NCI-H345 treated with DMSO at 0.1 percent for 48 hours (cell line): ENCODE results near the gene SNIP1.
"Not testable (repeated sequence)": the region's sequence is repeated elsewhere in the genome, so short reads cannot be mapped to it uniquely, and the experiment has no call there.

Source experiments
- DNase-seq: peaks from one replicate; lab custom pipeline; 2025; ENCODE audit not compliant: unreplicated experiment; lab: John Stamatoyannopoulos, UW

The SNIP1 gene

DNA sequence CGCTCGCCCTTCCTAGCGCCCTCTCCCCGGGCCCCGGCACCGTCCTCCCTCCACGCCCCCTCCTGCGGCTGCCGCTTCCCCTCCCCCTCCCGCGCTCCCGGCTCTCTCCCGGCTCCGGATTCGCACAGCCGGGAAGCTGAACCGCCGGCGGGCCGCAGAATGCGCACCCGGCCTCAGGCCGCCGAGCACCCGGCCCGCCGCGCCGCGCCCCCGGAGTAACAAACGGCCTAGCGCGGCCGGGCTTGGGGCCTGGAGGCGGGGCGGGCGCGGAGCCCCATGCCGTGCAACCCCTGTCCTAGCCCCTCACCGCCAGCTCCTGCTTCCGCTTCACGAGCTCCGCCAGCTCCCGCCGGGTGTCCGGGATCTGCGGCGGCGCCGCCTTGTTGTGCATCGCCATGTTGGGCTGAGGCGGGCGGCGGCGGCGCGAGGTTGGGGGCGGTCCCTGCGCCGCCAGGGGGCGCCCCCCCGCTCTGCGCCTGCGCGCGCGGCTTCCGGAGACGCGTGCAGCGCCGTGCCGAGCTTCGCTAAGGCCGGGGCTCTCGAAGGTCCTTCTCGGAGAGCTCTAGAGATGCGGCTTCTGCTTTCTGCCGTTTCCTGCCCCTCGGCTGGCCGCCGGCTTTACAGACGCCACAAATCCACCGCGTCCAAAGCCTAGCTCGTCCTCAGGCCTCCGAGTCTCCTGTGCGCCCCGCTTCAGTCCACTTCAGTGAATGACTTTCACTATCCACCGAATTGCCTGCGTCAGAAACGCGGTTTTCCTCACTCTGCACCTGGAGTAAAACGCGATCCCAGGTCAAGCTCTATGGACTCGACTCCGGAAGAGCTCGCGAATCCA, 39.5 kb downstream of the SNIP1 start, which contains the start of gene MEAF6:
MEAF6 (minus strand) TSS at position 417 of the 835 bp plus-strand sequence; CDS start at position 397, 20 bp downstream.
- DNase-seq = peak; percentile 81

DNA sequence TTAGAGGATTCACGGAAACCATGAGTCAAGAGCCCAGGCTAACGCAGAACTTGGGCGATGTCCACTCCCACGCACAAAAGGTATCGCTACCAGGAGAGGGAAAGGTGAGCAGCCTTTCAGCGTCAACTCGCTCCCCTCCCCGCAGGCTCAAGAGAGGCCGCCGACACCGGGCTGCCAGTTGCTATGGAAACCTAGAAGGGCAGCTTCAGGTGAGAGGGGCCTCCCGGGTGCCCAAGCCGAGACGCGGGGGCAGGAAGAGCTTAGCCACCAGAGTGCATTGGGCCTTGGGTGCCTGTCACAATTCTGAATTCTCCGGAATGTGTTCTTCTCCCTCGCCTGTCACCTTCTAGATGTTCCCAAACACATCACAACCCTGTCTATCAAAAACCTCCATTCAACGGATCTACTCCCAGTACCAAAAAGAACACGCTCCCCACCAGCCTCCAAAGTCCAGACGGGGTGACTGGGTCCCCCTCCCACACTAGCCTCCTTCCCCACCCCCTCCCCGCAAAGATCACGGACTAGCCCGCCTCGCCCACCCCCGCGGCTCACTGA, 40.2 kb downstream of the SNIP1 start:
- peak; percentile 15 for DNase-seq

DNA sequence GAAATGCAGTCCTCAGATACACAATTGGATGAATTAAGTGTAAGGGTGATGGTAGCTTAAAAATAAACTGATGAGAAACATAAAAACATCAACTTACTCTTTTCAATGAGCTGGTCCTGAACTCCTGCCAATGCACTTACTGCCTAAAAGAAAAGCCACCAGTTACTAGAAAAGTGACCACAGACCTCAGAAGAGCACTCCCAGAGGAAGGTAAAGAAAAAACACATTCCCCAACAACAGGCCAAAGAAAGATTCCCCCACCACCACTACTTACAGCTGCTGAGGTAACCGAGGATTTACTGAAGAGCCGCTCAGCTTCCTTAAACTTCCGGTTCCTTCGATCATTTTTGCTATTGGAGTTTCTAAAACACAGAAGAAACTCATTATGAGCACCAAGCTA, 44.9 kb downstream of the SNIP1 start:
- DNase-seq = no peak

DNA sequence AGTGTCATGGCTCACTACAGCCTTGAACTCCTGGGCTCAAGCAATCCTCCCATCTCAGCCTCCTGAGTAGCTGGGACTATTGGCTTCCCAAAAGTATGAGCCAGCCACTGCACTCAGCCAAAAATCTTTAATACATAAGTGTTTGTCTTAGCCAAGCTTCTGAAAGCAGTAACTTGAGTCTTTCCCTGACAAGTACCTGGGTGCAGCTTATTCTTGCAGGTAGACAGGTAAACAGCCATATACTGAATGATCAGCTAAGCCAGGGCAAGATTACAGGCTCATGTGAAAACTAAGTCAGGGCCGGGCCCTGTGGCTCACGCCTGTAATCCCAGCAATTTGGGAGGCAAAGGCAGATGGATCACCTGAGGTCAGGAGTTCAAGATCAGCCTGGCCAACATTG, 47.4 kb downstream of the SNIP1 start:
- no peak for DNase-seq

DNA sequence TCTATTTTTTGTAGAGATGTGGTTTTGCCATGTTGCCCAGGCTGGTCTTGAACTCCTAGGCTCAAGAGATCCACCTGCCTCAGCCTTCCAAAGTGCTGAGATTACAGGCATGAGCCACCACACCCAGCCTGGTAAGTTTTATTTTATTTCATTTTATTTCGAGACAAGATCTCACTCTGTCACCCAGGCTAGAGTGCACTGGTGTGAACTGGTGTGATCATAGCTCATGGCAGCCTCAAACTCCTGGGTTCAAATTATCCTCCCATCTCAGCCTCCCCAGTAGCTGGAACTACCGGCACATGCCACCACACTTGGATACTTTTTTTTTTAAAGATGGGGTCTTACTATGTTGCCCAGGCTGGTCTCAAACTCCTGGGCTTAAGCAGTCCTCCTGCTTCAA, 51.3 kb downstream of the SNIP1 start:
- DNase-seq = not testable (repeated sequence)

DNA sequence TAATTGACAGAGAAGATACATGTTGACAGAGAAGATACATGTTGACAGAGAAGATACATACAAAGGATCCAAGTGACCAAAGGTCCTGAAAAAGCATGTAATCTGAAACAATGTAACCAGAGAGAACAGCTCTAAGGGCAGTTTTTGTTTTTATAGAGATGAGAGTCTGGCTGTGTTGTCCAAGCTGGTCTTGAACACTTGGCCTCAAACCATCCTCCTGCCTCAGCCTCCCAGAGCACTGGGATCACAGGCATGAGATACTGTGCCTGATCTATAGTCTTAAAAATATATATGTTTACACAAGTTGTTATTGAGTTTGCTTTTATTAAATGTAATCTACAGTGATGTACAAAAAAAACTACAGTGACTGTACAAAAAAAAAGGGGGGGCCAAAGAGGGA, 52.0 kb downstream of the SNIP1 start:
- DNase-seq = no peak

DNA sequence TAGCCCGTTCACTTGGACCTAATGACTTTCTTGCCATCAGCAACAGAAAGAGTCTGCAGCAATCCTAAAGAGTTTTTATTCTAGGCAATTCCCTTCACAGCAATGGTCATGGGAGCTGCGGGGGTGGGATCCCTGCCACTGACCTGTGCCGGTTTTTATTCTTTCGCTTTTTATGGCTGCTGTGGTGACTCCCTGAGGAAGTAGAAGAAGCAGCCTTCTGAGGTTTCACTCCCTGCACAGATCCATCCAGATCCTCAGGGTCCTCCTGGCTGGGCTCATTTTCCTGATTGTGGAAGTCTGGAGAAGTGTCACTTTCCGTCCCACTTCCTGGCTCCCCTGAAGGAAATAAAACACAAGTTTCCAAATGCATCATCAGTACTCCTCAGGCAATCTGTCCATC, 52.4 kb downstream of the SNIP1 start:
- DNase-seq = no peak

DNA sequence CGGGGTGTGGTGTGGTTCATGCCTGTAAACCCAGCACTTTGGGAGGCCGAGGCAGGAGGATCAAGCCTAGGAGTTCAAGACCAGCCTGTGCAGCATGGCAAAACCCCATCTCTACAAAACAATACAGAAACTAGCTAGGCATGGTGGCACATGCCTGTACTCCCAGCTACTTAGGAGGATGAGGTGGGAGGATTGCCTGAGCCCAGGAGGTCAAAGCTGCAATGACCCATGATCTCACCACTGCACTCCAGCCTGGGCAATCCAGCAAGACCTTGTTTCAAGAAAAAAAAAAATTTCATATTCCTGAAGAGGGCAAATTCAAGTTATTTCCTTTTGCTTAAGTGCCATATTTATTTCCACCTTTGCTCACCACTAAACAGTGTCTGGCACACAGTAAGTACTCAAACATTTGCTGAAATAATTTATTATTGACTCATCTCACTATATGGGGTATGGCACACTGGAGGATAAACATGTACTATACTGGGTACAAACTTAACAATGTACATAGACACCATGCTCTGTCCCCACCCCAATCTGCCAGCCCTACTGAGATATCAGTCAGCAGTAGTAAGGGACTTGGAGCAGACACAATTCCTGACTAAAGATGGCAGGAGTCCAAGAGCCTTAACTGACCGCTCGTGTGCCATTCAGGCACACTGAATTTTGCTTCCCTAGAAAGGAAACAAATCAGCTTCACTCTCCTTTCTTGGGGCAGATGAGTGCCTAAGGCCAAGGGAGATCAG, 55.0 kb downstream of the SNIP1 start:
- DNase-seq = no peak

DNA sequence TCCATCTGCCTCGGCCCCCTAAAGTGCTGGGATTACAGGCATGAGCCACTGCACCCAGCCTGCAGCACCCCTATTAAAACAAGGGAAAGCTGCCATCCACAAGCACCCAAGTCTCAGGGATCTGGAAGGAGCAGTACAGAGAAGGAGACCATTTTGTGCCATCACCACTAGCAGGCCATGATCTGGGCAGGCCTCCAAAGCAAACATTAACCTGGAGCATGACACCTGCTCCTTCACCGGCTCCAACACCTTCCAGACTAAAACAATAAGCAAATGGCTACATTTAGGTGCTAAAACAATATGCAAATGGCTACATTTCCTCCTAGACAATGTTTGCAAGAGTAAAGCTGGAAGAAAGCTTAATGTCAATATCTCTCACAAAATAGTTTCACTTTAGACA, 56.3 kb downstream of the SNIP1 start:
- peak; percentile 80 for DNase-seq

DNA sequence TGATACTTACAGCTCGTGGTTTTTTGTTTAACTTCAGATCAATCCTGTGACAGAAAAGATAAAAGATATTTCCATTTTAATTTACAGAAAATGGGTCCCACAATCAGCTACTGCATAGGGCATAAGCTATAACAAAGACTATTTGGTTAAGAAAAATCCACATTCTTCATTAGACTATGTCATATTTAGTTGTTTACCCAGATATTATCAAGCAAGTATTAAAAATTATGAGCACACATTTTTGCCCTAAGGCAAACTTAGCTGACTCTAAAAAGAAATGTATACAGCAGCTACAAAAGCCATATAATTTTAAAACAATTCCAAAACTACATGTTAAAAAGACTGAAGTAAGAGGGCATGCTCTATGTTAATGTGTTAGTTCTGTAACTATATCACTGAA, 58.2 kb downstream of the SNIP1 start:
- no peak for DNase-seq

DNA sequence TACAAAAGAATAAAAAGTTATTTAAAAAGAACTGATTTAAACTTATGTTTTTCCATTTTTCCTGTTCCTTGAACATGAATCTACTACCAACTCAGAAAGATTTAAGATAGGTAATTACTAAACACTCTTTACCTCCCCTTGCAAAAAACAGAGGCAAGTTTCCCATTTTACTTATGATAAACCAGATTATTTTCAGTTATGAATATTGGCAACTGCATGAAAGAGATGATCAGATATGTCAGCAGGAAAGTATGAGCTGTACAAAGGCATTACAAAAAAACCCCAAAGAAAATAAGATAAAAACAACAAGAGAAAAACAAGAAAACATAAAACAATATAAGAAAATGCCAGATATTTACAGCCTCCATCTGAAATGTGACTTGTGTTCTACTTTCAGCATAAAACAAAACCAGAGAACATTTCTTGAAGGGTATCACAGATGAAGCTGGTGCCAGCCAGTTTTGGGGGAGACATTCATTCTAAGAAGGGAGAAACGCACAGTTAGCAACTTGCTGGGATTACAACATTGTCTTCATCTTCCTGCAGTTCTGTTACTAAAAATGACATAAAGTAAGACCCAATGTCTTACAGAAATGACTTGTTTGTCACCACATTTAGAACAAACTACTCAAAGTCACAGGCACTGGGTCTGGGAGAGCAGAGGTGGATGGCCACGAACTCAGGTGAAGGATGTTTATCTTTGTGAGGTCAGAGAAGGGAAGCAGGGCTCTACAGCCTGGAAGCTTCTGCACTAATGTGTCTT, 60.6 kb downstream of the SNIP1 start:
- no peak for DNase-seq

DNA sequence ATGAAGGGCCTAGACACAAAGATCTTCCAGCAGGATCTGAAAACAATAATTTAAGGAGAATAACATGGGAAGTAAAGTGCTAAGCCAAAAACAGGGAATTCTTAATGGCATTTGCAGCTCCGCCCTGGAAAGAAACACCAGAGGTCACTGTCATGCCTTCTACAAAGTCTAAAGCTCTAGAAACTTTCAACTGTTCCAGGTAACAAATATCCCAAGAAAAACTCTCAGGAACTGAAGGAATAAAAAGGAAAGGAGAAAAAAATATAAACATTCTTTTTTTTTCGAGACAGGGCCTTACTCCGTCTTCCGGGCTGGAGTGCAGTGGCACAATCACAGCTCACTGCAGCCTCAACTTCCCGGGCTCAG, 66.5 kb downstream of the SNIP1 start:
- DNase-seq = no peak

DNA sequence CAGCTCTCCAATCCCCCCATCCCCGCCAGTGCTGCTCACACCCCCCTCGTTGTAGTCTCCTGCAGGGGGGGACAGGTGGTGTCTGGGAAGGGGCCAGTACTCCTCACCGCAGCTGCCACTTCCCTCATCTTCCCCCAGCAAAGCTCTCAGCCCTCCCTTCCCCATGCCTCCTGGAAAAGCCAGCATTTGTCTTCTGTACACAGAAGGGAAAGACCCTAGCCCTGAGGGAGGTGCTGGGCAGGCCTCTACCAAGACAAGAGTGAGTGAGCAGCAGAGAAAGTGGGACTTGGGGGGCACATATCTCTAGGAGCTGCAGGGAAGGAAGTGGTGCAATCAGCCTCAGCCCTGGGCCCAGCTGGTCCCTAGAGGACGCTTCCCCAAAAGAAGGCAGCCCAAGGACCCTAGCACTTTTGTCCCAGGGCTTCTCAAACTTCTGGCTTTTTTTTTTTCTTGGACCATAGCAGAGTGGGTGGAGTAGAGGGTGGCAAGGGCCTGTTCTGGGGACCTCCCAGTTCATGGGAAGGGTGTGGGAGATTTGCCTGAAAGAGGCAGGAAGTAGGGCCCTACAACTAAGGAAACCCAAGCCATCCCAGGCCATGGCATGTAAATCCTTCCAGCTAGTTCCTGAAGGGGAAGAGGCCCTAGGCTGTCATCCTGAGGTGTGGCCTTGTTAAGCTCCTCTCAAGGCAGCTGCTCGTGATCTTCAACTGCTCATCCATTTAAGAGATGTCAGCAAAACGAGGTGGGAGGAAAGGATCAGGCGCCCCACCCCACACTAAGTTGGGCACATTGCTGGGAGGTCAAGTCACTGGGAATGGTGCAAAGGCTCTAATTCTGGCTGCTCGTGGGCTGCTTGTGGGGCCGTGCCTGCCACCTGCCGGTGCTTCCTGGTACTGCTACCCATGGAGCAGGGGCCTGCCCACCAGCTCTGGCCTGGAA, 67.1 kb downstream of the SNIP1 start:
- DNase-seq = peak; percentile 49

DNA sequence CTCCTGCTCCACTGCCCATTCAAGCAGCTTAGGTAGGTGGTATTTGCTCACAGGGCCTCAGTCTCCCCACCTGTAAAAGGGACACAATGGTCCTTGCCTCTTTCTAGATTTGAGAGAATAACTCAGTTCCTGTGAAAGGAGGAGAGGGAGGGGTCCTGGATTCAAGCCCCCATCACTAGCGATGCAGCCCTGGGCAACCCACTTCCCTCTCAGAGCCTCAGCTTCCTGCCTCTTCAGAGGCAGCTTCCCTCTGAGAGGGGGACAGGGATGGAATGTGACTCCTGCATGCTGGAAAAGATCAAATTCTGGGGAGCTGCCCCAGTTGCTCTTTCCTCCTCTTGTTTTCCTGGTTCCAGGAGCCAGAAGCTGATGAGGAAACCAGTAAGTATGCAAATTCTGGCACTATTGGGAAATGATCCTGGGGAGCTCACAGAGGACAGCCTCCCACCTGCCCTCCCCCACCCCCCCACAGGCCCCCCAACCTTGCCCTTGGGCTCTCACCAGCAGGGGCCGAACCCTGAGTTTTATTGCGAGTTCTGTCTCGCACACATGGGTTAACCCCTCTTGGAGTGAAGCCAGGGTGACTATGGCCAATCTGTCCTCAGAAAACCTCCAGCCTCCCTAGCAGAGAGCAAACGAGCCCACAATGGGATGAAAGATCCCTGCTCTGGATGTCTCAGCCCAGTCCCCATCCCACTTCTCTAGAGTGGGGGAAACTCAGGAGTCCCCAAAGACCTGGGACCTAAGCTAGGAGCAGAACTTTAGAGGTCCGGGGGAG, 68.0 kb downstream of the SNIP1 start:
- no peak for DNase-seq
